Measurements from ENCODE around the gene DAPK2.

DNA sequence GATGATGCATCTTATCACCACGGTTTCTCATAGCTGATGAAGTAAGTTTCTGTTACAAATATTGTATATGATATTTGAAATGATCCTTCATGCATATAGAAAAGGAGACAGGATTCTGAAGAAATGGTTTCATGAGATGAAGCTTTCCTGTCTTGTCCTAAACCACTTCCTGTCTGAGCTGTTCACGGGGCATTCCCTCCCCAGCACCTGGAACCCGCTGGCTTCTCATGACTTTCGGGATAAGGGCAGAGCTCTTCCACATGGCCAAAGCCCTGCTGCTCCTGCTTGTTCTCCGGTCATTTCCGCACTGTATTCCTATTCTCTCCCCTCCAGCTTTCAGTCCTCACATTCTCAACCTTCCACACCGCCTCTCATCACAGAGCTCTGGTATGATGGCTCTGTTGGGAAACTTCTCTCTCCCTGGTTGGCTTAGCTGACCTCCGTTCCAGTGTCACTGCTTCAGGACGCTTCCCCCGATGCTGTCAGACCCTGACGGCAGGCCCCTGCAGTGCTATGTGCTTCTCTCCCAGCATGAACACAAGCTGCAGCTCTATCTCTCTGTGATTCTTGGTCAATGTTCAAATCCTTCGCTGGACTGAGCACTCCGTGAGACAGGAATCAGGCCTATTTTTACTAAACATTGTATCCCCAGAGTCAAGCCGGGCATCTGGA is 125.6 kb downstream of the DAPK2 start:
- TF ChIP-seq CTCF (conservative IDR thresholded peaks at IDR 0.05; ENCODE audit: low read depth, low read length), result no peak
- TF ChIP-seq BHLHE40 (IDR thresholded peaks at IDR 0.05; ENCODE audit: low read depth, low read length), result no peak
- no peak for TF ChIP-seq CEBPB (IDR thresholded peaks at IDR 0.05; ENCODE audit: low read depth, low read length)
- TF ChIP-seq CHD1 (IDR thresholded peaks at IDR 0.05; ENCODE audit: low read depth, low read length), result no peak
- no peak for TF ChIP-seq MAFK (IDR thresholded peaks at IDR 0.05; ENCODE audit: low read depth, low read length)
- no peak for TF ChIP-seq POLR2A (IDR thresholded peaks at IDR 0.05; ENCODE audit: low read depth, low read length)
- TF ChIP-seq RAD21 (IDR thresholded peaks at IDR 0.05; ENCODE audit: low read length), result no peak
- no peak for TF ChIP-seq USF2 (IDR thresholded peaks at IDR 0.05; ENCODE audit: low read depth, low read length)
- TF ChIP-seq SMC3 (IDR thresholded peaks at IDR 0.05; ENCODE audit: low read depth, low read length), result no peak
- no peak for TF ChIP-seq MXI1 (IDR thresholded peaks at IDR 0.05; ENCODE audit: borderline replicate concordance, low read depth, low read length)
- no peak for TF ChIP-seq RCOR1 (IDR thresholded peaks at IDR 0.05; ENCODE audit: insufficient replicate concordance, low read length)
- TF ChIP-seq FOS (IDR thresholded peaks at IDR 0.05; ENCODE audit: low read depth, low read length), result no peak
- TF ChIP-seq NFE2L2 (IDR thresholded peaks at IDR 0.05; ENCODE audit: low read depth, low read length), result no peak
